GM18909 (cell line): ENCODE results near the gene HBG2.
A peak's percentile ranks its signal among the peaks of the same experiment; 100 is the strongest.
"Not testable (repeated sequence)": the region's sequence is repeated elsewhere in the genome, so short reads cannot be mapped to it uniquely, and the experiment has no call there.

Source experiments
- ATAC-seq: cut with Tn5 transposase; IDR thresholded peaks from one replicate; pipeline ENCODE4 v1.9.1; 2021; ENCODE audit warnings: mild to moderate bottlenecking; ENCODE audit not compliant: unreplicated experiment, poor library complexity

Gene HBG2

GRCh38 chr11:5254646-5255413, at the start of gene HBG2:
TSS of gene HBG2 (minus strand) at chr11:5254781. CDS start at chr11:5254728, 53 bp downstream.
- ATAC-seq = not testable (repeated sequence)

DNA sequence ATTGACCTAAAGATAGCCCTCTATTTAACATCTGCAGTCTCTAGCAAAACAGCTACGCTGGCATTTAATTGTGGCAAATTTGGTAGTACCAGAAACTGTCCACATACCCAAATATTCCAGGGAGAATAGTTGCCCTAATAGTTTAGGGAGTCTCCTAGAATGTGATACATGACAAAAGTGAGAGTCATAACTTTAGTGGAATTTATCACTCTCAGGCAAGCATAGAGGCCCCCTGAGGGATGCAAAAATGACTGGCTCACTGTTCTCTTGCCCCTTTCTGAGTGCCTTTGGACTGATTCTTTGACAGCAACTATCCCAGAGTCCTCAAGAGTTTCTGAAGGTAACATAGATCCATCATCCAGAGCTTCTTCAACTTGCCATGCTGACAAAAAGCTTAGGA, 49.5 kb upstream of the HBG2 start:
- ATAC-seq = no peak

- ATAC-seq = no peak
Observed at GRCh38 chr11:5303626-5304025, 49.0 kb upstream of the HBG2 start.

DNA sequence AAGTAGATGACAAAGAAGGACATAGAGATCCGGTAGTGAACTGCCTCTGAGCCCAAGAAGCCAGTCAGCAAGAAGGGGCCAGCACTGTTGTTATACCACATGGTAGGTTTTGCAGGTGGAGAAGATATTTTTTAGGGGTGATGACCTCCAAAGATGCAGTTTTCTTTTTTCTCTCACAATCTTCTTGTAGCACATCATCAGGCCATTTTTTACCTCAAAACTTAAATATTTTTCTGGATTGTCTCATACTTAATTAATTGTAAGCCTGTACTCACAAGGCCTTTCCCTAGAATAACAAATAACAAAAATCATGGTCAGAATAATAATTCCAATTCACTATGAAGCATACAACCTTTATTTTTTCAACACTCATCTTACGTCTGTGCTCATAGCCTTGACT, 47.3 kb upstream of the HBG2 start, which contains the start of gene OR51B4:
OR51B4 (minus strand) TSS at position 101 of the 400 bp plus-strand sequence; CDS start at position 101, 0 bp downstream.
- ATAC-seq = no peak

GRCh38 chr11:5300251-5300650, 45.7 kb upstream of the HBG2 start:
- no peak for ATAC-seq

DNA sequence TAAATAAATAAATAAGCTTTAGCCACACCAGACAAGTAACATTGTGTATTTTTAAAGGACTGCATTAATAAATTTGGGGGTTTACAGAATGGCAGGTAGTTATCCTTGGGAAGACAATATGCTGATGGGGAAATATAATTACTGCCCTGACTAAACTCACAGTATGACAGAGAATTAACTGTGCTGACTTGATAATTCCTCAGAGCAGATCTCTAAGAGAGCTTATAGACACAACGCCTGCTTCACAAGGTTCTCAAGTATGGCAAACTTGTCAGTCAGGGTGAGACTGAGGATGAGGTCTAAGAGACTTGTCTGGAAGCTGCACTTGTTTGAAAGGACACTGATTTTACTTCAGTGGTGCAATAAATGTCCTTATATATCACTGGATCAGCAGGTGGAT, 43.9 kb upstream of the HBG2 start:
- no peak for ATAC-seq

DNA sequence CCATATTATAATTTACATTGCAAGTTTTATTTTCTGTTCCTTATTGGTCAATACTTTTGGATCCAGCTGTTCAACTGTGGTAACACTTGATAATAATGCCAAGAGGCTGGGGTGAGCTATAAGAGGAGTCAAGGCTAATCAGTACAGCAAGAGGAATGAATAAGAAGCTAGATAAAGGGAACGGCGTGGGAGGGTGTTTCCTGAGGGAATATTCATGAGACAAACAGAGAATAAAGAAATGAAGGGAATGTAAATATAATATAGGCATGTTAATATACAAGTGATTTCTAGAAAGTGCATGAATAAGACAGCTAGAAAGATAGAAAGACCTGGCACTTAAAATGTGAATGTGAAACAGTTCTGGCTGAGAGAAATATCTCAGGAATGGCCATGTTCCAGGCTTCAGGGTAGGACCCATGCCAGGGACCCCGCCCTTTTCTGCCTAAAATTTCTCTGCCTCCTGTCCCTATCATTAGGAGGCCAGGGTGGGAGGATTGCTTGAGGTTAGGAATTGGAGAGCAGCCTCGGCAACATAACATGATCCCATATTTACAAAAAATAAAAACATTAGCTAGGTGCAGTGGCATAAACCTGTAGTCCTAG, 43.2 kb upstream of the HBG2 start:
- ATAC-seq = no peak

DNA sequence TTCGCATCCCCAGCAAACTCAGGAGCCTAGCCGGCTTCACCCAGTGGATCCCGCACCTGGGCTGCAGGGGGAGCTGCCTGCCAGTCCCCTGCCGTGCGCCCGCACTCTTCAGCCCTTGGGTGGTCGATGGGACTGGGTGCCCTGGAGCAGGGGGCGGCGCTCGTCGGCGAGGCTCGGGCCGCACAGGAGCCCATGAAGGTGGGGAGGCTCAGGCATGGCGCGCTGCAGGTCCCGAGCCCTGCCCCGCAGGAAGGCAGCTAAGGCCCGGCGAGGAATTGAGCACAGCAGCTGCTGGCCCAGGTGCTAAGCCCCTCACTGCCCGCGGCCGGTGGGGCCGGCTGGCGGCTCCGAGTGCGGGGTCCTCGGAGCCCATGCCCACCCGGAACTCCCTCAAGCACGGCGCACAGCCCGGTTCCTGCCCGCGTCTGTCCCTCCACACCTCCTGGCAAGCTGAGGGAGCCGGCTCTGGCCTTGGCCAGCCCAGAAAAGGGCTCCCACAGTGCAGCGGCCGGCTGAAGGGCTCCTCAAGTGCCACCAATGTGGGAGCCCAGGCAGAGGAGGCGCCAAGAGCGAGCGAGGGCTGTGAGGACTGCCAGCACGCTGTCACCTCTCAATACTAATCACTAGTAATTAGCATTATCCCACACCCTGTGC, 39.9 kb upstream of the HBG2 start:
- ATAC-seq = not testable (repeated sequence)

DNA sequence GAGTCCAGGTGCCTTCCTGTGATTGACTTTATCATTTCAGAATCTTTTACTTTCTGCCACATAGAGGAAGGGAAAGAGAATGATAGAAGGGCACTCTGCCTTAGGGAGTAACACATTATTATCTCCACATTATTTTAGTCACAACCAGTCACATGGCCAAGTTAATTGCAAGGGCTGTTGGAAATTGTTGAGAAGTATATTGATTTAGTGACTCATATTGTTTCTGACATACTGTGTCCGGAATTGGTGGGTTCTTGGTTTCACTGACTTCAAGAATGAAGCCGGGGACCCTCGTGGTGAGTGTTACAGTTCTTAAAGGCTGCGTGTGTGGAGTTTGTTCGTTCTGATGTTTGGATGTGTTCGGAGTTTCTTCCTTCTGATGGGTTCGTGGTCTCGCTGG, 38.4 kb upstream of the HBG2 start:
- no peak for ATAC-seq

DNA sequence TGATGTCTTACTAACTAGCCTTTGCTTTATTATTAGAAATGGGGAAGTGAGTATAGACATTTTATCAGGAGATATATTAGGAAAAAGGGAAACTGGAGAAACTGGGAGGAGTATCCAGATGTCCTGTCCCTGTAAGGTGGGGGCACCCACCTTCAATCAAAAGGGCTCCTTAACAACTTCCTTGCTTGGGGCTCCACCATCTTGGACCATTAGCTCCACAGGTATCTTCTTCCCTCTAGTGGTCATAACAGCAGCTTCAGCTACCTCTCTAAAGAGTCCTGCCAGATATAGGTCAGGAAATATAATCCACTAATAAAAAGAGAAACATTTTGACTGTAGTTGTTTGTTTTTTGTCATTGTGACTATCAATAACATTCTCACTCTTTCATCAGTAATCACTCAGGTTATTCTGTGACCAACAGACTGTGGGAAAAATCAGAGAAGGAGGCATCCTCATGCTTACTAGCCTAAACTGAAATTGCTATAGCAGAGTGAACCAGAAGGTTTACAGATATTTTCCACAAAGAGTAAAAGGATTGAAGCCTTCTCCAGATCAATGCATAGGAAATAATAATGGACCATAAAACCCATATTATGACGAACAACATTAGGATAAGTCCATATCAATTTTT, 36.7 kb upstream of the HBG2 start:
- ATAC-seq = peak; percentile 94

DNA sequence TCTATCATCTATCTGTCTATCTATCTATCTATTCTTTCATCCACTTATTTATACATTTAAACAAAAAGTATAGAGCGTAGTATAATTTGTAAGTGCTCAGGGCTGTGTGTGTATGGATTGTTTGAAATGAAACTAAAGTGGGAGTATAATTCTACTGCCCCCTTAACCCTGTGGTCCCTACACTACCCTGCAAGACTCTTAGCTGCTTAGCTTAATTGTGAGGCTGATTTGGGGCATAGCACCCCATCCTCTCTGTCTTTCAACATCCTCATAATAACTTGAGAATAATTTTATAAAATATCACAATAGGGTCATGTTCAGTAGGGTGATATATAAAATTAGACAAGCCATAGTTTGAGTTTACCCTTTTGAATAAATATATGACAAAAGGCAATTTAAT, 35.5 kb upstream of the HBG2 start:
- no peak for ATAC-seq

DNA sequence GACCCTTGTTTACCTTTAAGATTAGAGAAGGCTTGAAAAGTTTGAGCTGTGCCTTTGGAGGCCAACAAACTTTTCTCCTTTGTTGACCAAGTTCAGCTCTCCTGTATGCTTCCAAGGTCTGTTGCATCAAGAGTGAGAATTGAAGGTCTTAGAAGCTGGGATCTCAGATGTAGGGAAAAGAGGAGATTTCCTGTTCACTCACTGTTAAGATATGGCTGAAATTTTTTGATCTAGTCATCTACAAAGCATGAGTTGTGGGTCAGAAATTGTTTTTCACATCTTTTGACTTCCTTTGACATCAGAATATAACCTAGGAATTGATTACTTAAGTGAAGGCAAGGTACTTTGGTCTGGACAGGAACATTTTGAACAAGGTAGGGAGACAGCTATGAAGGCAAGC, 35.1 kb upstream of the HBG2 start:
- ATAC-seq = no peak

- no peak for ATAC-seq
Observed at GRCh38 chr11:5288906-5289550, 34.4 kb upstream of the HBG2 start.

DNA sequence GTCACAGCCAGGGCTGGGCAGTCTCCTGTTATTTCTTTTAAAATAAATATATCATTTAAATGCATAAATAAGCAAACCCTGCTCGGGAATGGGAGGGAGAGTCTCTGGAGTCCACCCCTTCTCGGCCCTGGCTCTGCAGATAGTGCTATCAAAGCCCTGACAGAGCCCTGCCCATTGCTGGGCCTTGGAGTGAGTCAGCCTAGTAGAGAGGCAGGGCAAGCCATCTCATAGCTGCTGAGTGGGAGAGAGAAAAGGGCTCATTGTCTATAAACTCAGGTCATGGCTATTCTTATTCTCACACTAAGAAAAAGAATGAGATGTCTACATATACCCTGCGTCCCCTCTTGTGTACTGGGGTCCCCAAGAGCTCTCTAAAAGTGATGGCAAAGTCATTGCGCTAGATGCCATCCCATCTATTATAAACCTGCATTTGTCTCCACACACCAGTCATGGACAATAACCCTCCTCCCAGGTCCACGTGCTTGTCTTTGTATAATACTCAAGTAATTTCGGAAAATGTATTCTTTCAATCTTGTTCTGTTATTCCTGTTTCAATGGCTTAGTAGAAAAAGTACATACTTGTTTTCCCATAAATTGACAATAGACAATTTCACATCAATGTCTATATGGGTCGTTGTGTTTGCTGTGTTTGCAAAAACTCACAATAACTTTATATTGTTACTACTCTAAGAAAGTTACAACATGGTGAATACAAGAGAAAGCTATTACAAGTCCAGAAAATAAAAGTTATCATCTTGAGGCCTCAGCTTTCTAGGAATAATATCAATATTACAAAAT, 33.7 kb upstream of the HBG2 start:
- ATAC-seq = no peak

GRCh38 chr11:5286901-5287300, 32.3 kb upstream of the HBG2 start:
- no peak for ATAC-seq

DNA sequence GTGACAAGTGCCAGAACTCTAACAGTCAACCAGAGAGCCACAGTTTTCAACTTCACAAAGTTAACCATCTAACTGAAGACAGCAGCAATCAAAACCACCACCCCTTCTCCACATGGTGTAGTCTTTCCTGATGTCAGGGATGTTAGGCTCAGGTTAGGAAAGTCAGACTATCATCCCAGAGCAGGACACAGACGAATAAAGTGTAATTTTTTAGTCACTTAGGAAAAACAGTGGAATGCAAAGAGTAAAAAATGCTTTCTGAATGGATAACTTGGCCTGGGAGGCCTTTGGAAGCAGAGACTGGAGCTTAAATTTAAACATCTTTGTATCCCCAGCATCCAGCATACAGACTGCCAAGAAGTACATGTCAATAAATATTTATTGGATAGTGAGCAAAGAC, 31.8 kb upstream of the HBG2 start:
- ATAC-seq = no peak

DNA sequence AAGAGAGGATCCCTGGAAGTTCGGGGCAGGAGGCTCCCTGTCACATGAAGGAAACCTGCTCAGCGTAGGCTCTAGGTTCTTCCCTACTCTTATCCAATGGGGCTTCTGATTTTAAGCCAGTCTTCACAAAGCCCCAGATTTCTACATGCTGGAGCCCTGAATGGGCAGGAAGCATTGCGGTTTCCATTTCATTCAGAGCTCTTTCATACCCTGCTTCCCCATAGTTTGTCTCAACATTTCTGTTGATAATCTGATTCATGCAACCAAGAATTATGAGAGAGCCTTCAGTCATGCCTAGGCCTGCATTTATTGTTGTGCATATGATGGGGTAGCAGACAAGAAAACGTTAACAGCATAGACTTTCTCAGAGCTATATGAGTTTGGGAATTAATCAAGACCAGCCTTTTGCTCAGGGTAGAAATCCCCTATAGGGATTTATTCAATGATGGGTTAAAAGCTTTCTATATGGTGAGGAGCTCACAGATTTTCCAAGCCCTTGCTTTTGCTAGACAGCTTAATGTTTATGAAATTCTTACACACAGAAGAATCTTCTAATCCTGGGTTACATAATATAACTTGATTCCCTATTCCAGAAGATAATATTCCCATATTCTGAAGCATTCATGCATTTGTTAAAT, 31.2 kb upstream of the HBG2 start:
- ATAC-seq = no peak

GRCh38 chr11:5284637-5285036, 30.1 kb upstream of the HBG2 start:
- no peak for ATAC-seq

GRCh38 chr11:5283882-5284281, 29.3 kb upstream of the HBG2 start:
- no peak for ATAC-seq
